GM10847 (cell line): Measurements from ENCODE around the gene G0S2.

ENCODE experiments used
- POLR2A ChIP-seq: IDR thresholded peaks from 2 replicates; pipeline ENCODE4 v1.6.1; 2011; ENCODE audit not compliant: insufficient read length; ENCODE audit errors: extremely low read depth

The G0S2 gene

GRCh38 chr1:209674957-209675564 lies at the start of gene G0S2:
G0S2 (plus strand) TSS chr1:209675412; CDS start chr1:209675685, 273 bp downstream.
- no peak for TF ChIP-seq POLR2A

- no peak for TF ChIP-seq POLR2A
Observed at GRCh38 chr1:209625791-209626285, 49.4 kb upstream of the G0S2 start.

GRCh38 chr1:209626346-209627026 lies 48.7 kb upstream of the G0S2 start:
- TF ChIP-seq POLR2A = no peak

- no peak for TF ChIP-seq POLR2A
Observed at GRCh38 chr1:209627027-209627731, 48.0 kb upstream of the G0S2 start.

- no peak for TF ChIP-seq POLR2A
Observed at GRCh38 chr1:209627732-209628196, 47.4 kb upstream of the G0S2 start.

GRCh38 chr1:209628618-209629299 lies 46.5 kb upstream of the G0S2 start:
- no peak for TF ChIP-seq POLR2A

- no peak for TF ChIP-seq POLR2A
Observed at GRCh38 chr1:209629621-209630382, 45.4 kb upstream of the G0S2 start.

- TF ChIP-seq POLR2A = no peak
Observed at GRCh38 chr1:209630383-209631225, 44.6 kb upstream of the G0S2 start.

GRCh38 chr1:209633335-209633997 lies 41.7 kb upstream of the G0S2 start:
- TF ChIP-seq POLR2A = no peak

GRCh38 chr1:209634005-209634737 lies 41.0 kb upstream of the G0S2 start:
- TF ChIP-seq POLR2A = no peak

- TF ChIP-seq POLR2A = no peak
Observed at GRCh38 chr1:209635850-209636249, 39.4 kb upstream of the G0S2 start.

- no peak for TF ChIP-seq POLR2A
Observed at GRCh38 chr1:209641832-209642172, 33.4 kb upstream of the G0S2 start.

- TF ChIP-seq POLR2A = no peak
Observed at GRCh38 chr1:209642816-209643215, 32.4 kb upstream of the G0S2 start.
